ENCODE measurements around the gene STK4.

GRCh38 chr20:44932916-44933315 is 33.4 kb upstream of the STK4 start:
- no peak for TF ChIP-seq CTCF (IDR thresholded peaks at IDR 0.05)
- TF ChIP-seq ZFX (IDR thresholded peaks at IDR 0.05; ENCODE audit: borderline replicate concordance): no peak
